H1 (cell line): ENCODE data around the gene RAB26. TPM values are rescaled to one million over a fixed set of nuclear protein-coding genes. Genes with fewer than 3 reads are reported as not detected.

Experiments used
- CTCF ChIA-PET: fragments of 300-600 bp; sonication (Branson Sonifier 250); formaldehyde crosslinking; loops from one replicate; lab custom pipeline; 2021; ENCODE audit not compliant: partially characterized antibody; lab: Charles Lee
- POLR2A ChIA-PET: fragments of 300-600 bp; sonication (Branson Sonifier 250); formaldehyde crosslinking; loops from one replicate; lab custom pipeline; 2021; ENCODE audit warnings: inconsistent platforms; ENCODE audit not compliant: partially characterized antibody; lab: Charles Lee
- DNase-seq, 2 experiments: peaks; one replicate each; pipeline versions ENCODE4 v3.0.0 to v3.0.0-alpha.2; 2010 to 2022; ENCODE audit warnings: low spot score in 2 of 2, low read depth in 1 of 2, mixed read lengths in 1 of 2
- FAIRE-seq: peaks from 2 replicates; lab custom pipeline; 2011; peaks lifted over from hg19 to GRCh38; lab: Jason Lieb, UNC
- H2AFZ ChIP-seq: 2 replicates; pipeline ENCODE4 v1.8.1; 2012; ENCODE audit warnings: low read length, inconsistent platforms
- H2AK5ac ChIP-seq: 2 replicates; pipeline ENCODE4 v1.6.1; 2013; ENCODE audit warnings: low read depth, low read length
- H2BK120ac ChIP-seq: replicated peaks from 2 replicates; pipeline ENCODE3; 2013; ENCODE audit warnings: low read depth, low read length, inconsistent platforms
- H2BK12ac ChIP-seq: 2 replicates; pipeline ENCODE4 v1.6.1; 2013; ENCODE audit warnings: low read depth, low read length
- H2BK15ac ChIP-seq: 2 replicates; pipeline ENCODE4 v1.6.1; 2013; ENCODE audit warnings: low read length
- H2BK20ac ChIP-seq: 2 replicates; pipeline ENCODE4 v1.6.1; 2013; ENCODE audit warnings: low read length
- H2BK5ac ChIP-seq: 2 replicates; pipeline ENCODE4 v1.6.1; 2013; ENCODE audit warnings: low read depth, low read length
- H3K14ac ChIP-seq: 2 replicates; pipeline ENCODE4 v1.6.1; 2013; ENCODE audit warnings: inconsistent platforms; ENCODE audit not compliant: insufficient read length
- H3K18ac ChIP-seq: 2 replicates; pipeline ENCODE4 v1.6.1; 2013; ENCODE audit warnings: low read length; ENCODE audit errors: extremely low read depth
- H3K23ac ChIP-seq: 2 replicates; pipeline ENCODE4 v1.6.1; 2013; ENCODE audit warnings: inconsistent platforms; ENCODE audit not compliant: insufficient read length
- H3K23me2 ChIP-seq: 2 replicates; pipeline ENCODE4 v1.6.1; 2013; ENCODE audit warnings: low read depth, low read length
- H3K27ac ChIP-seq: 2 replicates; pipeline ENCODE4 v1.6.1; 2011; ENCODE audit warnings: low read depth, low read length, inconsistent platforms
- H3K27me3 ChIP-seq, 4 experiments: replicated peaks in 1 of 4; 1 replicate in 1 of 4; 2 replicates in 3 of 4; pipeline versions ENCODE4 v1.6.1 to v1.8.1; 2011 to 2013; ENCODE audit warnings: low read length in 3 of 4, mild to moderate bottlenecking in 3 of 4, inconsistent platforms in 2 of 4, mixed read lengths in 2 of 4, moderate library complexity in 1 of 4; ENCODE audit not compliant: control insufficient read depth in 3 of 4, insufficient read depth in 3 of 4; ENCODE audit errors: extremely low read depth in 1 of 4
- H3K36me3 ChIP-seq, 4 experiments: 2 replicates each; pipeline versions ENCODE4 v1.6.1 to v1.8.1; 2011 to 2013; ENCODE audit warnings: mild to moderate bottlenecking in 4 of 4, low read length in 3 of 4, moderate library complexity in 2 of 4, control low read depth in 1 of 4, inconsistent platforms in 1 of 4; ENCODE audit not compliant: insufficient read depth in 4 of 4, control insufficient read depth in 2 of 4
- H3K4ac ChIP-seq: replicated peaks from 2 replicates; pipeline ENCODE3; 2013; ENCODE audit warnings: low read length, low read depth, mixed read lengths, inconsistent platforms; ENCODE audit not compliant: insufficient read length
- H3K4me1 ChIP-seq, 4 experiments: replicated peaks in 1 of 4; 1 replicate in 1 of 4; 2 replicates in 3 of 4; pipeline versions ENCODE4 v1.6.1 to v1.8.1; 2011 to 2013; ENCODE audit warnings: low read length in 3 of 4, inconsistent platforms in 2 of 4, mixed read lengths in 1 of 4; ENCODE audit not compliant: insufficient read depth in 4 of 4, control insufficient read depth in 3 of 4
- H3K4me2 ChIP-seq, 2 experiments: 2 replicates each; pipeline versions ENCODE4 v1.6.1 to v1.8.1; 2011 to 2013; ENCODE audit warnings: low read depth in 2 of 2, low read length in 2 of 2, control low read depth in 1 of 2, inconsistent platforms in 1 of 2, mild to moderate bottlenecking in 1 of 2; ENCODE audit not compliant: insufficient read depth in 1 of 2
- H3K4me3 ChIP-seq, 4 experiments: fragments of 200-600, 300-600 bp in 1 of 4; sonication (generic), shearing (Covaris generic), sonication (Bioruptor Twin) in 1 of 4; 2 replicates each; pipeline versions ENCODE4 v1.5.1 to v1.8.1; 2011 to 2016; ENCODE audit warnings: low read length in 4 of 4, low read depth in 3 of 4, control low read depth in 2 of 4, inconsistent platforms in 2 of 4, mild to moderate bottlenecking in 2 of 4, mixed read lengths in 1 of 4, moderate library complexity in 1 of 4; ENCODE audit not compliant: insufficient read depth in 2 of 4; ENCODE audit errors: extremely low read depth in 1 of 4
- H3K56ac ChIP-seq: replicated peaks from 2 replicates; pipeline ENCODE3; 2013; ENCODE audit warnings: low read depth, mild to moderate bottlenecking, mixed read lengths, low read length, inconsistent platforms; ENCODE audit not compliant: insufficient read length
- H3K79me1 ChIP-seq: 2 replicates; pipeline ENCODE4 v1.6.1; 2013; ENCODE audit warnings: low read depth, low read length, control low read depth
- H3K79me2 ChIP-seq, 2 experiments: 2 replicates each; pipeline versions ENCODE4 v1.6.1 to v1.8.1; 2012 to 2013; ENCODE audit warnings: low read length in 2 of 2, mild to moderate bottlenecking in 2 of 2, inconsistent platforms in 1 of 2; ENCODE audit not compliant: insufficient read depth in 2 of 2, control insufficient read depth in 1 of 2
- H3K9ac ChIP-seq, 4 experiments: replicated peaks in 1 of 4; 1 replicate in 1 of 4; 2 replicates in 3 of 4; pipeline versions ENCODE4 v1.6.1 to v1.8.1; 2011 to 2013; ENCODE audit warnings: low read depth in 3 of 4, low read length in 3 of 4, control low read depth in 2 of 4, mild to moderate bottlenecking in 2 of 4, moderate library complexity in 2 of 4, inconsistent platforms in 1 of 4; ENCODE audit errors: extremely low read depth in 1 of 4
- H3K9me3 ChIP-seq, 2 experiments: 2 replicates each; pipeline versions ENCODE4 v1.6.1 to v1.8.1; 2012 to 2013; ENCODE audit warnings: mild to moderate bottlenecking in 2 of 2, moderate library complexity in 2 of 2, control low read depth in 1 of 2, inconsistent platforms in 1 of 2, low read depth in 1 of 2, low read length in 1 of 2, mixed read lengths in 1 of 2; ENCODE audit not compliant: insufficient read depth in 2 of 2
- H4K20me1 ChIP-seq, 2 experiments: replicated peaks in 1 of 2; 2 replicates each; pipeline versions ENCODE3 to v1.8.1; 2011 to 2013; ENCODE audit warnings: inconsistent platforms in 2 of 2, low read length in 2 of 2, mild to moderate bottlenecking in 1 of 2; ENCODE audit not compliant: insufficient read depth in 2 of 2, control insufficient read depth in 1 of 2
- H4K5ac ChIP-seq: 2 replicates; pipeline ENCODE4 v1.6.1; 2013; ENCODE audit warnings: low read length, low read depth, mixed read lengths, inconsistent platforms; ENCODE audit not compliant: insufficient read length
- H4K8ac ChIP-seq: 2 replicates; pipeline ENCODE4 v1.8.0; 2013; ENCODE audit warnings: mild to moderate bottlenecking, moderate library complexity, low read length, inconsistent platforms; ENCODE audit not compliant: insufficient read depth; ENCODE audit errors: extremely low read depth
- H4K91ac ChIP-seq: replicated peaks from 2 replicates; pipeline ENCODE3; 2013; ENCODE audit warnings: low read length, mixed read lengths, inconsistent platforms; ENCODE audit not compliant: insufficient read length
- ATF2 ChIP-seq: IDR thresholded peaks from 2 replicates; pipeline ENCODE4 v1.6.1; 2012; ENCODE audit warnings: low read length, inconsistent platforms
- HDAC2 ChIP-seq, 2 experiments: fragments of 300-600 bp in 1 of 2; sonication (generic) in 1 of 2; IDR thresholded peaks; 2 replicates each; pipeline ENCODE4 v1.6.1; 2011 to 2012; ENCODE audit warnings: low read depth in 2 of 2, low read length in 2 of 2, mild to moderate bottlenecking in 2 of 2, moderate library complexity in 2 of 2, borderline replicate concordance in 1 of 2, inconsistent platforms in 1 of 2
- KDM5A ChIP-seq: fragments of 200-600 bp; IDR thresholded peaks from 2 replicates; pipeline ENCODE4 v1.7.1; 2012; ENCODE audit warnings: mild to moderate bottlenecking, low read length, inconsistent platforms, mixed read lengths
- POLR2AphosphoS5 ChIP-seq: IDR thresholded peaks from 2 replicates; pipeline ENCODE4 v1.6.1; 2011; ENCODE audit warnings: low read depth, low read length
- WGBS, 2 experiments: shearing (Covaris generic) in 1 of 2; methylation state at CpG; one replicate each; pipeline versions ENCODE4 v1.1.6 to v1.1.7; 2013 to 2015; ENCODE audit warnings: low lambda C conversion rate in 2 of 2, mixed read lengths in 2 of 2, inconsistent platforms in 1 of 2, low coverage in 1 of 2, missing lambda C conversion rate in 1 of 2; ENCODE audit not compliant: insufficient replicate concordance in 2 of 2, insufficient coverage in 1 of 2, insufficient read length in 1 of 2; ENCODE audit errors: extremely low coverage in 1 of 2, missing lambda C conversion rate in 1 of 2; 5-methylcytosine and 5-hydroxymethylcytosine counted together
- polyA plus RNA-seq, 7 experiments: library from polyadenylated mRNA; depleted of rRNA in 3 of 7; stranded (reverse) in 5 of 7; unstranded in 2 of 7; fragments of >200 nt in 5 of 7; fragments of 200-250 nt in 2 of 7; gene quantifications; 1 replicate in 5 of 7; 2 replicates in 1 of 7; 4 replicates in 1 of 7; pipeline versions ENCODE4 v1.2.1 to v1.2.3, GENCODE V29; 2011 to 2013; ENCODE audit warnings: missing spikeins in 2 of 7, mixed read lengths in 2 of 7
- total RNA-seq: library from RNA; stranded (reverse); fragmentation: NEBNext Ultra II Directional; extraction: Animal tissue kit (Norgen Biotek cat#: 25700); gene quantifications from 2 replicates; pipeline ENCODE4 v1.2.1, GENCODE V29; 2021

RAB26 gene
- total and polyA plus RNA-seq, 2 of the 8 experiments (the other 6 are each of a cell fraction or from before 2014, with no cell fraction given) = 4.3 to 5.4 TPM

DNA sequence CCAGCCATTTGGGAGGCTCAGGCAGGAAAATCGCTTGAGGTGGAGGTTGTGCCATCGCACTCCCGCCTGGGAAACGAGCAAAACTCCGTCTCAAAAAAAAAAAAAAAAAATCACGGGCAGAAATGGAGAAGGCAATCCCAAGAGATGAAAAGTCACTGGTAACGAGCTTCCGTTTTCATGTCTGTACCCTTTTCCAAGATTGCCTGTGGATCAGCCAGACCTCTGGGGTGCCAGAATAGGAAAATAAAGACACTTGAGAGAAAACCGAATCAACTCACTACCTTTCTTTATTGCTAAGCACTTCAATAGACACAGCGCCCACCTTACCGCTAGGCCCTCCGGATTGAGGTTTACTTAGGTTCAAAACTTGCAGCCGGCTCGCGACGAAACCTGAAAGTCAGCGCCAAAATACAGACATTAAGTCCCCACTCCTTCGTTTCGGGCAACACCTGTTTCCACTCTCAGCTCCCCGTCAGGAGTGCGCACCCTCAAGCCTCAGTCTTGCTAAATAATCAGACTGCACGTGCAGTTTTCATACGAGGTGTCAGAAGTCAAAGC is 6.2 kb downstream of the RAB26 start:
- H3K27ac ChIP-seq = peak overlapping the region; percentile 83
- H3K4ac ChIP-seq = peak overlapping the region; percentile 28
- H3K79me1 ChIP-seq = peaks cover 12% of the 10 kb centered on the region
- H4K91ac ChIP-seq = peak overlapping the region; percentile 49
- H3K23ac ChIP-seq = no peak overlapping the region
- no peak overlapping the region for H2BK20ac ChIP-seq
- no peak for TF ChIP-seq HDAC2 (IDR thresholded peaks at IDR 0.05; ENCODE audit: borderline replicate concordance in 1 of 2, low read depth in 2 of 2, low read length in 2 of 2)
- peak; percentile 87; the same call in 1 of the 2 replicates for TF ChIP-seq ATF2
- peak; percentile 11; the same call in 1 of the 2 replicates for TF ChIP-seq POLR2AphosphoS5
- TF ChIP-seq KDM5A = peak; percentile 36; the same call in 1 of the 2 replicates
- H3K56ac ChIP-seq = peak overlapping the region; percentile 85
- H3K4me3 ChIP-seq = peak overlapping the region; percentile 85 to 99 (median 95)
- 2% methylated on average over 23 of the region's 23 CpGs; no CpG with 5 or more reads in 1 of the 2 experiments for WGBS, 2 experiments
- H3K18ac ChIP-seq = peak overlapping the region; percentile 72
- peaks cover 3 to 54% (median 39%) of the 10 kb centered on the region in 4 experiments for H3K4me1 ChIP-seq
- peak overlapping the region; percentile 92 to 97 (median 94) for H3K9ac ChIP-seq
- no peak overlapping the region for H2BK120ac ChIP-seq
- no peak overlapping the region for H2BK12ac ChIP-seq
- H2AK5ac ChIP-seq = no peak overlapping the region
- no peak for DNase-seq
- H3K79me2 ChIP-seq = peaks cover 38 to 68% of the 10 kb centered on the region in 2 experiments
- no peak overlapping the region for H2AFZ ChIP-seq
- FAIRE-seq = no peak
- ChIA-PET POLR2A (interaction anchor here (0.6 to 15.0 kb wide), 71 partner anchors 9 to 947 kb away, joined by 3 to 312 read pairs (median 5); partner anchors contain the start of genes BRICD5, CEMP1, DNASE1L2 and E4F1), CTCF (interaction anchor here (0.6 to 3.1 kb wide), 5 partner anchors 14 to 151 kb away, joined by 3 to 10 read pairs (median 4); no protein-coding TSS in a partner anchor)
- peak overlapping the region; percentile 53 for H4K5ac ChIP-seq
- H3K27me3 ChIP-seq = no peaks in the 10 kb centered on the region
- H3K9me3 ChIP-seq = no peaks in the 10 kb centered on the region
- no peak overlapping the region for H4K8ac ChIP-seq
- H2BK15ac ChIP-seq = no peak overlapping the region
- H4K20me1 ChIP-seq = peaks cover 25 to 66% of the 10 kb centered on the region in 2 experiments
- peak overlapping the region; percentile 89; the same call in 1 of the 2 replicates for H2BK5ac ChIP-seq
- H3K14ac ChIP-seq = no peak overlapping the region
- peaks cover 5 to 35% (median 13%) of the 10 kb centered on the region in 4 experiments; a peak in 7 of 8 replicates for H3K36me3 ChIP-seq
- H3K4me2 ChIP-seq = peak overlapping the region; percentile 94 to 97
- H3K23me2 ChIP-seq = peaks cover 25% of the 10 kb centered on the region; the same call in 1 of the 2 replicates
